Globus pallidus (tissue), 1 donor: ENCODE results near the gene SLC25A21.

Source experiments
- DNase-seq: peaks from one replicate; pipeline ENCODE4 v3.0.0-alpha.2; 2015; ENCODE audit warnings: low spot score

SLC25A21 gene

DNA sequence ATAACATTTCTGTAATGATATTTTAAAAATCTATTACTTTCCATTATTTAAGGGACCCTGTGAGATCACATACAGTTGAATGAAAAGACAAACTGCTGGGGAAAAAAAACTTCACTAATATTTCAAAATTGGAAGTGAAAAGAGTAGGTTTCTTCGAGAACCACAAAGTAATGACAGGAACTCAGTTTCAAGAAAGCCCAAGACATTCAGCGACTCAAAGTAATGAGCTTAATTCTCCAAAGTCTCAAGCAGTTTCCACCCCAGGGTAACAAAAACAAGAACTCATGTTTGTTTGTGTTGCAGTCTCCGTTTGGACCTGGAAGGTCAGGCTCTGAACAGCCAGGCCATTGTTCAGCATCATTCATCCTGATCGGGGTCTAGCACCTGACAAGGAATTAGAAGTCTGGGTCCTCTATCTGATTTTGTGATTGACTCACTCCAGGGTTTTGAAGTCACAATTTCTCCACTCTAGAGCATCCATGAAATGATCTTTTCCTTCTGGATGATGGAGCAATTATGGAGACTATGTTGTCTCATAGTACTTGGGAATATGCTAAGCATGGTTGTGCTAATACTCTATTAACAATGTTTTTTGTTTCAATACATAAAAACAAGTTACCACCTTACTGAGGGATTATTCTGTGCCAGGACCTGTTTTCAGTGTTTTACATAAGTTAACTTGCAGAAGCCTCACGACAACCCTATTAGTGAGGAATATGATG lies 126.9 kb downstream of the SLC25A21 start:
- no peak for DNase-seq

DNA sequence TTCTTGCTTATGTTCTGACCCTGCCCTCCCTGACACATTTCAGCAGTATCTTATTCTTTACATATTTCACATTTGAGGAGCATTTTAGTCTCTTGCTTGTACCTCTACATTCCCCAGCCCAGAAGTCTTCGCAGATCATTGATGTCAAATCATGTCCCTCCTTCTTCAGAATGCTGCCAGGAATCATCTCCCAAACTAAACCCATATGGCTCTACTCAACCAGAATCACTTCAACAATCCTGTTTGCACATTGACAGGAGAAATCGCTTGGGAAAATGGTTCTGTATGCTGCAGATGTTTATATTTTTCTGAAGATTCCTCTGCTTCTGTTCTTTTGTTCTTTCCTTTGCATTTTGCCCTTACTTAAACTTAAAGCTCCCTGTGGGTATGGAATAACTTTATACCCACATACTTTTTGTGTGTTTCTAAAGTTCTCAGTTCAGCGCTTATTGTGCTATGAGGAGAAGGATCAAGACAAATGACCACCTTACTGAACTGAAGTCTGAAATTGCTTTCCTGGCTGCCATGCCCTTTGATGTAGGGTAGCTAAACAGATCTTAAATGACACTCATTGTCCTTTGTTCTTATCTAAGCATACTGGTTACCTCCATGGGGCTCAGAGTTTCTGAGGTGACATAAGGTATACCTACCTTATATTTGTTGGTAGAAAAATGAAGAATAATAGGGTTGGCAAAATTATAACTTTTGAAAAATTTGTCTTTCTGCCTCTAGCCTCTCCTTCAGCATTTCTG lies 134.6 kb downstream of the SLC25A21 start:
- no peak for DNase-seq

- no peak for DNase-seq
Observed at GRCh38 chr14:37036669-37037341, 135.6 kb downstream of the SLC25A21 start.

GRCh38 chr14:37035401-37035800 lies 137.0 kb downstream of the SLC25A21 start:
- no peak for DNase-seq

DNA sequence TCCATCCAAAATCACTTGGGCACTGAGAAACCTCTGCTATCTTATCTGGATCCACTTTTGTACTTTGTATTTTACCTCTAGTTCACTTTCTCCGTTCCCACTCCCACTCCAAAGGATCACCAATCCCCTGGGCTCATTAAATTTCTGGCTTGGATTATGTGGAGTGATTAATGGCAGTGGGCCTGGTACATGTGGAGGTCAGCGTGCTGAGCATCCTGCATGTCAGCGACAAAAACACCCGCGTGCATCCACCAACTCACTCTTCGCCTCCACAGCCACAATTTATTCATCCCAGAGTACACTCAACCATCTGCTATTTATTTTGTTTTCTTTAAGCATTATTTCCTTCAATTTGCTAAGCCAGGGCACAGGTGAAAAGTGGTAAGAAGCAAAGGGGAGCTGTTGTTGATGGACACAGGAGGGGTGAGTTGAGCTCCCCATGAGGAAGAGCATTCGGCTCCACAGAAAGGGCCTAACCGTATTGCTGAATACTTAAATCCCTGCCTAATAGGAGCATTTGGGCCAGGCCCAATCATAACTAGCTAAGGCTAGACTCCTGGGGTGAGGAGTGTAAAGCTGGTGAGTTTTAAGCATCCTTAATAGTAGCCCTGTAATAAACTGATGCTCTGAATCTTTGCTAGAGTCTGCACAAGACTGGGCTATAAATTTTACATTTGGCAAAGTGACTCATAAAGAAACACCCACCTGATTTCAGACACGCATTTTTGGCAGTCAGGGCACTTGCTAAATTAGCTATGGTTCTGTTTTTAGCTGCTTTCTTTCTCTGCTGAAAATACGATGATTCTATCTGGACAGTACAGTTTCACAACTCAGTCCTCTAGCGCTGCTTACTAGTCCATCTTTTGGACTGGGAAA lies 137.8 kb downstream of the SLC25A21 start:
- no peak for DNase-seq

DNA sequence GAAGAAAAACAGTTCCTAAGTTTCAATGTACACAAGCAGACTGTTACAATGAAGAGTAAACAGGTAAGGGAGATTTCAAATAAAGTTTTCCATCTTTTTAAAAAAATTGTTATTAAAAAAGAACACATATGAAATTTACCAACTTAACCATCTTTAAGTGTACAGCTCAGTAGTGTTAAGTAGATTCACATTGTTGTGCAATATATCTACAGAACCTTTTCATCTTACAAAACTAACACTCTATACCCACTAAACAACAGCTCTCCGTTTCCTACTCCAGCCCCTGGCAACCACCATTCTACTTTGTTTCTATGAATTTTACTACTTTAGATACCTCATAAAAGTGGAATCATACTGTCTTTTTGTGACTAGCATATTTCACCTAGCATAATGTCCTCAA lies 139.5 kb downstream of the SLC25A21 start:
- DNase-seq: no peak

GRCh38 chr14:37027188-37027824 lies 145.1 kb downstream of the SLC25A21 start:
- DNase-seq: no peak

DNA sequence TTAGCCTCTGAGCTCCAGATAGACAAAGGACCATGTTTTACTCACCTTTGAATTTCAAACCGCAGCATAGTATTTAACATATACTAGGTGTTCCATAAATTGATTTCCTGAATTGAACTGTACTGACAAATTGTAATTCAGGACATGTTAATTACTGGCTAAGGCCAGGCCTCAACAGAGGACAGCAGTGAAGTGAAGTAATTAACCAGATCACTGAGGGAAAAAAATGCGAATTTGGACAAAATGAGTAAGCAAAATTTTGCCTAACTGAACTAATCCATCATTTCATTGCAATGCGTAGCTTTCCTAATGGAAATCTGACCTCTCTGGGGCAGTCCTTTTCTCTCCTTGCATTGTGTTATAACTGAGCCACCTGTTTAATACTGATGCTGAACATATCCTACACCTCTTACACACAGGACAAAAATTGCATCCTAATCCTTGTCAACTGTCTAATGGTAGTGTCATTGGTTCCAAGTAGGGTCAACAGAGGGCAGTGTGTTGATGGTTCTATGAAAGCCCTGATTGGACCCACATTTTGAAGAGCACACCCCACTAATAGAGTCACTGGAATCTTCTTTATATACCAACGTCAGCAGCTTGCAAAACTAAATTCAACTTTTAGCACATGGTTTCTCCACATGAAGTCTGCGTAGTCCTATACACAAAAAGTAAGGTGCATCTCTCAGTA lies 148.4 kb downstream of the SLC25A21 start:
- peak; percentile 5 for DNase-seq

GRCh38 chr14:37021390-37021789 lies 151.0 kb downstream of the SLC25A21 start:
- no peak for DNase-seq

GRCh38 chr14:37019488-37019887 lies 152.9 kb downstream of the SLC25A21 start:
- no peak for DNase-seq

DNA sequence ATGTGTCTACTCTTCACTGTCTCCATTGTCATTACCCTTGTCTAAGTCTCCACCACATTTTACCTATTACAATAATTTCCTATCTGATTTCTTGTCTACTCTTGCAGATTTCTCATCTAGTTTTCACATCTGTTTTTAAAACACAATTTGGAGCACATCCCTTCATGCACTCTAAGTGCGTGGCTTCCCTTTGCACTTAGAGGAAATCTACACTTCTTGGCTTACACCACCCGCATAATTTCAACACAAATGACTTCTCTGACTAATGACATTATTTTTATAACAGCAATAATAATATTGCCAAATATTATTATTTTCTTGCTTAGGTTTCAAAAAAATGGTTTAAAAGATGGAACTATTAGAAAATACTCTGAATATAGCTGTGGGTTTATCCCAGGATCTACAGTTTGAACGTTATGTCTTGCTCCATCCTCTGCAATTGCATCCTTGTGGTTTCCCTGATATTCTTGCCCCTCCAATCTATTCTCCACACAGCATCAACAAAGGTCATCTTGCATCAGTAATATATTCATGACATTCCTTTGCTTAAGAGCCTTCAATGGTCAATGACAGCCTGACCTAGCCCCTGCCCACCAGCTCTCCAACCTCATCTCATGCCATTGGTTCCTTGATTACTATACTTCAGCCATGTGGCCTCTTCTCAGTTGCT lies 153.7 kb downstream of the SLC25A21 start:
- DNase-seq: no peak

DNA sequence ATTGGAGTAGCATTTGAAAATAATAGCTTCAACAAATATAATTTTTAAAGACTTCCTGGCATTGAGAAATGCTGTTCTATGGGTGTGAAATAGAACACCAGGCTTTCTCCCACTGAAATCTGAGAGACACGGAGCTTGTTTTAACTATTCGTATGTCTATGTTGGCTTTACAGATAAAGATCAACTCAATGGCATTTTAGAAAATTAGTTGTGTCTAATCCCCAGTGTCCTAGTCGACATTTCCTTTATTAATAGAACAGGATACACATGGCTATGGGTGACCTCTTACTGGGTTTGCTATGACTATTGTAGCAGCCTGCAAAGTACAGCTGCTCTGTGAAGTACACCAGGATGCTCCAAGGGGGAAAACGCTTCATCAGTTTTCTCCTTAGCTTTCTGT lies 159.3 kb downstream of the SLC25A21 start:
- DNase-seq: no peak

DNA sequence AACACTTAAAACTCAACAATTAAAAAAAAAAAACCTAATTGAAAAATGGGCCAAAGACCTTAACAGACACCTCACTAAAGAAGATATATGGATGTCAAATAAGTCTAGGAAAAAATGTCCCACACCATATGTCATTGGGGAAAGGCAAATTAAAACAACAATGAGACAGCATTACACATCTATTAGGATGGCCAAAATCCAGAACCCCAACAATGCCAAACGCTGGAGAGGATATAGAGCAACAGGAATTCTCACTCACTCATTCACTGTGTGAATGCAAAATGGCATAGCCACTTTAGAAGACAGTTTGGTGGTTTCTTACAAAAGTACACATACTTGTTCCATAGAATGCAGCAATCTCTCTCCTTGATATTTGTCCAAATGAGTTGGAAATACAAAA lies 173.7 kb downstream of the SLC25A21 start:
- no peak for DNase-seq

DNA sequence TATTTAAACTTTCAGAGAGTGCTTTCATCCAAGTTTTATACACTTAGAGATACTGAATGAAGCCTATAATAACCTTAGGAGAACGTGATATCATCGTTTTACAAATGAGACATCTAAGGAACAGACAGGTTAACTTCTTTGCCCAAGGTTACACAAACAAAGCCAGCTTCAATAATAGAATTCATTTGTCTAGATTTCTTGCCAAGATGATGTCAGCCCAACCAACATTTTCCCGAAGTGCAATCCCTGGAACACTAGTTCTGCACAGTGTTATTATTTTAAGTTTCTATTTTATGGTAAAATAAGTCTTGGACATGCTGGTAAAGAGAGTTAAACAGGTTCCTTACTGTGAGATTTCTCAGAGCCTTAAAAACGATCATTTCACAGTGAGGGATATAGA lies 174.6 kb downstream of the SLC25A21 start:
- no peak for DNase-seq

DNA sequence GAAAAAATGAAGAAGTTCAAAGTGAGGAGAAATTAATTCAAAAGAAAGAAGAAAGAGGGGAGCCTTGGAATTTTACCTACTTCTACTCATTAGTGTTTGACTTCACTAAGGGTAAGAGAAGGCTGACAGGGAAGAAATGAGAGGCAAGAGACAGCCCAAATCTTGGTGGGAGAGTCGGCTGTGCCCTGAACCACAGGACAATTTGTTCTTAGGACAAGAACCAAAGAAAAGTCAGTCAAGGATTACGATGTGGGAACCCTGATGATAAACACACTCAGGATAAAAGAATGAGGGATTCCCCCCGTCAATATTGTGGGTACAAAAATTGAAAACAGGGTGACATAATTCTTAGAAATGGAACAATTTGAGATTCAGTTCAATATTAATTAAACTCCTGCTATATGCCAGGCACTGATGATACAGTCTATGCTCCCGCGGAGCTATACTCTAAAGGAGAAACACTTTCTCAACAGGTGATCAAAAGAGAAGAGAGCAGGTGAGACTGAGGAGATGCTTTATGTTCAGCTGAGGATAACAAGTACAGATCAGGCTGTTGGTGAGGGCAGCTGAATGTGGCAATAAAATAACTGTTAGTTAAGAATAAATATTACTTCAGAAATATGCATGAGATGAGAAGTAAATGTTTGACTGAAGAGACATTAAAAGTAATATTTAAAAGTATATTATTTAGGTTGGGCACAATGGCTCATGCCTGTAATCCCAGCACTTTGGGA lies 175.4 kb downstream of the SLC25A21 start:
- DNase-seq: no peak

GRCh38 chr14:36996133-36996856 lies 176.1 kb downstream of the SLC25A21 start:
- DNase-seq: no peak

DNA sequence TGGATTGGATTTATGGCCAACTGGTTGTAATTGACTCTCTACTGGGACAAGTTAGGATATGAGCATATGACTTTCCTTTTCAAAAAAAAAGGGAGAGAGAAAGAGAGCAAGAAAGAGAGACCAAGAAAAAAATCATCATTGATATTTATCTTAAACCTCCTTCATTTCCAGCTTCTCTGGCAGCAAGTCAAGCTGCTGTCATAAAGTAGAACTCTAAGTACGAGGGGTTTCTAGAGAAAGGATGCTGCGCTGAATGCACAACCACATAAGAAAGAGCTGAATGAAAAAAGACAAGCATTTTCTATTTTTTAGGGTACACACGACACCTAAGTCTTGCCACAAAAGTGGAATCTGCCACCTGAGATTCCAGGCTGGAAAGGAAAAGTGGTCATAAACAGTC lies 182.6 kb downstream of the SLC25A21 start:
- DNase-seq: no peak

GRCh38 chr14:36988989-36989388 lies 183.4 kb downstream of the SLC25A21 start:
- DNase-seq: no peak

- no peak for DNase-seq
Observed at GRCh38 chr14:36988568-36988967, 183.8 kb downstream of the SLC25A21 start.
